Sigmoid colon (tissue), 7 donors: ENCODE measurements around the gene LY86. TPM values are rescaled to one million over a fixed set of nuclear protein-coding genes. Genes with fewer than 3 reads are reported as not detected.

Experiments used
- DNase-seq: peaks from one replicate; pipeline ENCODE4 v3.0.0-alpha.2; 2019
- H3K27ac ChIP-seq, 4 donors: fragments of 200-600 bp; sonication (generic); one replicate each; pipeline ENCODE4 v1.5.1; 2016 to 2019; ENCODE audit warnings: mild to moderate bottlenecking in 1 of 4
- H3K27me3 ChIP-seq, 3 donors: fragments of 200-600 bp; sonication (generic); one replicate each; pipeline ENCODE4 v1.5.1; 2019; ENCODE audit warnings: mild to moderate bottlenecking in 1 of 3
- H3K36me3 ChIP-seq, 4 donors: fragments of 200-600 bp; sonication (generic); one replicate each; pipeline ENCODE4 v1.5.1; 2016 to 2019
- H3K4me1 ChIP-seq, 4 donors: fragments of 200-600 bp; sonication (generic); one replicate each; pipeline ENCODE4 v1.5.1; 2017 to 2019
- H3K4me3 ChIP-seq, 4 donors: fragments of 200-600 bp; sonication (generic); one replicate each; pipeline ENCODE4 v1.5.1; 2017 to 2019; ENCODE audit warnings: mild to moderate bottlenecking in 2 of 4, moderate library complexity in 1 of 4
- H3K9me3 ChIP-seq, 4 donors: fragments of 200-600 bp in 3 of 4; sonication (generic) in 3 of 4; one replicate each; pipeline versions ENCODE4 v1.5.1 to v1.6.1; 2013 to 2019
- CTCF ChIP-seq, 4 experiments: fragments of 450-650 bp in 3 of 4; fragments of 200-600 bp in 1 of 4; IDR thresholded peaks; one replicate each; pipeline ENCODE4 v1.5.1; 2016 to 2019; ENCODE audit warnings: antibody characterized with exemption in 4 of 4, mild to moderate bottlenecking in 3 of 4, moderate library complexity in 2 of 4
- EP300 ChIP-seq, 4 donors: sonication (generic); formaldehyde crosslinking; IDR thresholded peaks; one replicate each; pipeline ENCODE4 v1.6.1; 2017; ENCODE audit warnings: antibody characterized with exemption in 4 of 4
- POLR2A ChIP-seq, 2 donors: fragments of 450-650 bp; IDR thresholded peaks; one replicate each; pipeline ENCODE4 v1.6.1; 2016; ENCODE audit warnings: antibody characterized with exemption in 2 of 2, mild to moderate bottlenecking in 2 of 2, moderate library complexity in 2 of 2
- POLR2AphosphoS5 ChIP-seq, 4 donors: sonication (generic); formaldehyde crosslinking; IDR thresholded peaks; one replicate each; pipeline ENCODE4 v1.6.1; 2017; ENCODE audit warnings: antibody characterized with exemption in 4 of 4
- WGBS, 2 donors: extraction: QIAGEN DNeasy Blood & Tissue Kit; methylation state at CpG; one replicate each; pipeline ENCODE4 v1.1.7; 2013; 5-methylcytosine and 5-hydroxymethylcytosine counted together
- intact Hi-C: fragments of 100-400 bp; cut with DNase I; formaldehyde crosslinking; loops from one replicate; pipeline ENCODE4 v1.15.1; 2023
- polyA plus RNA-seq, 3 donors: library from polyadenylated mRNA; stranded (reverse); fragments of 200-250 nt; gene quantifications; one replicate each; pipeline ENCODE4 v1.2.3, GENCODE V29; 2013
- total RNA-seq, 4 donors: library from RNA; depleted of rRNA; stranded (reverse); fragments of >200 nt; gene quantifications; one replicate each; pipeline ENCODE4 v1.1.0, GENCODE V29; 2016
- donor health status: healthy with polysubstance abuse.
- donor health status: Bipolar disorder and iron deficiency.
- donor health status: healthy.

Gene LY86
- total and polyA plus RNA-seq, 7 donors: 1.1 to 15.7 (median 5.9) TPM

- no peak for DNase-seq
- no peaks in the 10 kb centered on the region for H3K36me3 ChIP-seq
- no peak overlapping the region for H3K4me3 ChIP-seq
- intact Hi-C loops: no loop called here
- H3K27me3 ChIP-seq: no peaks in the 10 kb centered on the region
- TF ChIP-seq CTCF (IDR thresholded peaks at IDR 0.05) (no peak), POLR2AphosphoS5 (IDR thresholded peaks at IDR 0.05) (no peak), EP300 (IDR thresholded peaks at IDR 0.05) (no peak), POLR2A (IDR thresholded peaks at IDR 0.05) (no peak)
- H3K9me3 ChIP-seq: no peaks in the 10 kb centered on the region
- WGBS, 2 donors: 44 to 60% methylated on average over 1 of the region's 1 CpG
- peaks cover 0 to 21% (median 12%) of the 10 kb centered on the region in 4 donors for H3K4me1 ChIP-seq
- H3K27ac ChIP-seq: peak overlapping the region in 3 of 4 donors; percentile 8 to 41 (median 23)
Observed at GRCh38 chr6:6592826-6593475, 4.4 kb downstream of the LY86 start.

GRCh38 chr6:6593867-6594468, 5.4 kb downstream of the LY86 start:
- H3K9me3 ChIP-seq: no peaks in the 10 kb centered on the region
- no peak overlapping the region for H3K4me3 ChIP-seq
- DNase-seq: no peak
- H3K27me3 ChIP-seq: no peaks in the 10 kb centered on the region
- peaks cover 0 to 11% (median 5%) of the 10 kb centered on the region in 4 donors for H3K4me1 ChIP-seq
- 71% methylated on average over 5 of the region's 5 CpGs for WGBS, 2 donors
- TF ChIP-seq POLR2A (IDR thresholded peaks at IDR 0.05) (no peak), CTCF (IDR thresholded peaks at IDR 0.05) (no peak), EP300 (IDR thresholded peaks at IDR 0.05) (no peak), POLR2AphosphoS5 (IDR thresholded peaks at IDR 0.05) (no peak)
- no peak overlapping the region for H3K27ac ChIP-seq
- H3K36me3 ChIP-seq: no peaks in the 10 kb centered on the region
- intact Hi-C loops: no loop called here

DNA sequence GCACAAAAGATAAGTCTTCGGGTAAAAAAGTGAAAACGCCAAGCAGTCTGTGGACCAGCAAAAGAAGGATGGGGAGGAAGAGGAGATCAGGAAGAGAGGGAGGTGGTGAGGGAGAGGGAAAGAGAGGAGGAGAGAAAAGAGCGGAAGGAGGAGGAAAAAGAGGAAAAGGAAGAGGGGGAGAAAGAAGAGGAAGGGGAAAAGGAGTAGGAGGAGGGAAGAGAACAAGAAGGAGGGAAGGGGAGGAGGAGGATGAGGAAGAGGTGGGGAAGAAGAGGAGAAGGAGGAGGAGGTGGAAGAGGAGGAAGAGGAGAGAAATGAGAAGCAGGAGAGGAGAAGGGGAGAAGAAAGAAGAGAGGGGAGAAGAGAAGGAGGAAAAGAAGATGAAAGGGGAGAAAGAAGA, 6.5 kb downstream of the LY86 start:
- intact Hi-C loops: no loop called here
- WGBS, 2 donors: 95 to 96% methylated on average over 3 of the region's 3 CpGs
- H3K36me3 ChIP-seq: no peaks in the 10 kb centered on the region
- H3K27ac ChIP-seq: no peak overlapping the region
- H3K4me3 ChIP-seq: no peak overlapping the region
- H3K9me3 ChIP-seq: no peaks in the 10 kb centered on the region
- peaks cover 0 to 19% (median 8%) of the 10 kb centered on the region in 4 donors for H3K4me1 ChIP-seq
- no peak for TF ChIP-seq EP300 (IDR thresholded peaks at IDR 0.05)
- TF ChIP-seq POLR2A (IDR thresholded peaks at IDR 0.05): no peak
- TF ChIP-seq CTCF (IDR thresholded peaks at IDR 0.05): no peak
- no peak for TF ChIP-seq POLR2AphosphoS5 (IDR thresholded peaks at IDR 0.05)
- DNase-seq: no peak
- no peaks in the 10 kb centered on the region for H3K27me3 ChIP-seq

DNA sequence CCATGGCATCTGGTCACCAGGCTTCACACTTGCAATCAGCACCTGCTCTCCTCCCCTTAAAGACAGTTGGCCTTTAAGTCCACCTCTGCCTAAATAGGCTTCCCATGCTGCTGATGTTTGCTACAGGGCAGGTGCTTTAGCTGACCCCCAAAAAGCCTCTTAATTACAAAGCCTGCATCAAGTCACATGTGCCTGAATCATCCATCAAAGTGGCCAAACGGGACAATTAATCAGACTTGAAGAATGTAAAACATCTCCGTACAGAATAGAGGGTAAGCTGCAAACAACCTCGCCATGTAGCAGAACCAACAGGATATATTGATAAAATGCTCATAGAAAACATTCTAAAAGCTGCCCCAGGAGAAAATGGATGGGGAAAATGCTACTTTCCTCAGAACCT, 7.4 kb downstream of the LY86 start:
- intact Hi-C loops: no loop called here
- TF ChIP-seq CTCF (IDR thresholded peaks at IDR 0.05) (no peak), POLR2A (IDR thresholded peaks at IDR 0.05) (no peak), POLR2AphosphoS5 (IDR thresholded peaks at IDR 0.05) (no peak), EP300 (IDR thresholded peaks at IDR 0.05) (no peak)
- Histone ChIP-seq H3K27me3 (no peaks in the 10 kb centered on the region), H3K9me3 (no peaks in the 10 kb centered on the region), H3K4me1 (peaks cover 0 to 19% (median 9%) of the 10 kb centered on the region in 4 donors), H3K27ac (no peak overlapping the region), H3K4me3 (no peak overlapping the region), H3K36me3 (no peaks in the 10 kb centered on the region)
- DNase-seq: no peak
- WGBS, 2 donors: 81 to 83% methylated on average over 3 of the region's 3 CpGs
